Vagina (tissue), 2 donors: ENCODE data around the gene ATG14. TPM values are rescaled to one million over a fixed set of nuclear protein-coding genes. Genes with fewer than 3 reads are reported as not detected.
"Not testable (repeated sequence)": the region's sequence is repeated elsewhere in the genome, so short reads cannot be mapped to it uniquely, and the experiment has no call there.

Experiments used
- DNase-seq, 2 donors: peaks; one replicate each; pipeline ENCODE4 v3.0.0-alpha.2; 2017; ENCODE audit errors: extremely low spot score in 2 of 2
- H3K27ac ChIP-seq: fragments of 200-600 bp; sonication (generic); one replicate; pipeline ENCODE4 v1.5.1; 2019
- H3K27me3 ChIP-seq: fragments of 200-600 bp; sonication (generic); one replicate; pipeline ENCODE4 v1.5.1; 2019
- H3K36me3 ChIP-seq, 2 donors: fragments of 200-600 bp; sonication (generic); one replicate each; pipeline ENCODE4 v1.5.1; 2017 to 2019
- H3K4me1 ChIP-seq: fragments of 200-600 bp; sonication (generic); one replicate; pipeline ENCODE4 v1.5.1; 2019
- H3K4me3 ChIP-seq, 2 donors: fragments of 200-600 bp; sonication (generic); 1 replicate in 1 of 2; 2 replicates in 1 of 2; pipeline ENCODE4 v1.5.1; 2016 to 2019
- H3K9me3 ChIP-seq: fragments of 200-600 bp; sonication (generic); one replicate; pipeline ENCODE4 v1.5.1; 2019
- POLR2A ChIP-seq, 2 donors: fragments of 450-650 bp; IDR thresholded peaks; one replicate each; pipeline ENCODE4 v1.6.1; 2017; ENCODE audit warnings: antibody characterized with exemption in 2 of 2, mild to moderate bottlenecking in 2 of 2, moderate library complexity in 2 of 2
- POLR2AphosphoS5 ChIP-seq, 2 donors: sonication (generic); formaldehyde crosslinking; IDR thresholded peaks; one replicate each; pipeline ENCODE4 v1.9.0; 2017; ENCODE audit warnings: antibody characterized with exemption in 2 of 2, mild to moderate bottlenecking in 2 of 2, low read depth in 1 of 2; ENCODE audit not compliant: insufficient read depth in 1 of 2
- intact Hi-C: fragments of 100-400 bp; cut with DNase I; formaldehyde crosslinking; loops from one replicate; pipeline ENCODE4 v1.15.1; 2023
- total RNA-seq: library from RNA; depleted of rRNA; stranded (reverse); fragments of >200 nt; gene quantifications from one replicate; pipeline ENCODE4 v1.2.3, GENCODE V29; 2016
- TF ChIP-seq, protein P1 (sequence below), 3 experiments: fragments of 450-650 bp in 2 of 3; fragments of 200-600 bp in 1 of 3; sonication (generic) in 1 of 3; IDR thresholded peaks; one replicate each; pipeline ENCODE4 v1.5.1; 2017 to 2019; ENCODE audit warnings: antibody characterized with exemption in 3 of 3, mild to moderate bottlenecking in 2 of 3, moderate library complexity in 2 of 3

The ATG14 gene
- total RNA-seq, 1 donor from 2014 or later = 11.5 TPM

DNA sequence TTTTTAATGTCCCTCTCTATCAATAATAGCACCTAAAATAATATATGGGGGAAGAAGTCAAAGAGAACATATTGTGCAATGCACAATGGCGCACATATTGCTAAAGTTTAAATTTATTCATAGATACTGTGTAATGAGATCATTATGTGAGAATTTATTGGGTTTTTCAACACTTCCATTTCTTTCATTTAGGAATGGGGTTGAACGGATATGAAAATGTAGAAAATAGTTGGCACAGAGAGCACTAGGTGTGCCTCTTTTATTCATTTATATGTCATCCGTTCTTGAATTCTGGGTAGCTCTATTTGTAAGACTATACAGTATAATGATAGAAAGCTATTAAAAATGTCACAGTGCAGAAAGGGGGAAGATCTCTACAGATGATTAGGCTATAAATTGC lies 63.9 kb downstream of the ATG14 start:
- Histone ChIP-seq H3K27ac (no peak overlapping the region), H3K9me3 (no peaks in the 10 kb centered on the region), H3K36me3 (peaks cover 0 to 22% of the 10 kb centered on the region in 2 donors), H3K4me3 (no peak overlapping the region), H3K4me1 (peaks cover 53% of the 10 kb centered on the region), H3K27me3 (no peaks in the 10 kb centered on the region)
- intact Hi-C loops = no loop called here
- no peak for DNase-seq
- no peak for TF ChIP-seq POLR2A (IDR thresholded peaks at IDR 0.05)
- TF ChIP-seq, protein P1, sequence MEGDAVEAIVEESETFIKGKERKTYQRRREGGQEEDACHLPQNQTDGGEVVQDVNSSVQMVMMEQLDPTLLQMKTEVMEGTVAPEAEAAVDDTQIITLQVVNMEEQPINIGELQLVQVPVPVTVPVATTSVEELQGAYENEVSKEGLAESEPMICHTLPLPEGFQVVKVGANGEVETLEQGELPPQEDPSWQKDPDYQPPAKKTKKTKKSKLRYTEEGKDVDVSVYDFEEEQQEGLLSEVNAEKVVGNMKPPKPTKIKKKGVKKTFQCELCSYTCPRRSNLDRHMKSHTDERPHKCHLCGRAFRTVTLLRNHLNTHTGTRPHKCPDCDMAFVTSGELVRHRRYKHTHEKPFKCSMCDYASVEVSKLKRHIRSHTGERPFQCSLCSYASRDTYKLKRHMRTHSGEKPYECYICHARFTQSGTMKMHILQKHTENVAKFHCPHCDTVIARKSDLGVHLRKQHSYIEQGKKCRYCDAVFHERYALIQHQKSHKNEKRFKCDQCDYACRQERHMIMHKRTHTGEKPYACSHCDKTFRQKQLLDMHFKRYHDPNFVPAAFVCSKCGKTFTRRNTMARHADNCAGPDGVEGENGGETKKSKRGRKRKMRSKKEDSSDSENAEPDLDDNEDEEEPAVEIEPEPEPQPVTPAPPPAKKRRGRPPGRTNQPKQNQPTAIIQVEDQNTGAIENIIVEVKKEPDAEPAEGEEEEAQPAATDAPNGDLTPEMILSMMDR (IDR thresholded peaks at IDR 0.05) = no peak

DNA sequence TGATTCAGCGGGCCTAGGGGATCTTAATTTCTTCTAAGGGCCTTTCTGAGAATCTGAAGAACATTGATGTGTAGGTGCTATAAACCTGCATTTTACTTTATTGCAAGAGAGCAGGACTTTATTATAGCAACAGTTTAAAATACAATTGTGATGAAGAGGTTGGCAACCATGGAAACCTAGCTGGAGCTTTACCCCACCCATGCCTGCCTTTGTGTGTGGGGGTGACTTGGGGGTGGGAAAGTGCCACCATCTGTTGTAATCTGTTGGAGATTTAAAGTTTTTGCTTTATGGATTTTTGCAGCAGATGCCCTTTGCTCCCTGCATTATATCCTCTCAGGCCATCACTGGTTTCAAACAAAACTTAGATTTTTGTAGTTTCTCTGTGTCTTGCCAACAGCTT lies 64.6 kb downstream of the ATG14 start:
- peaks cover 58% of the 10 kb centered on the region for H3K4me1 ChIP-seq
- no peaks in the 10 kb centered on the region for H3K9me3 ChIP-seq
- H3K36me3 ChIP-seq = peaks cover 0 to 15% of the 10 kb centered on the region in 2 donors
- H3K4me3 ChIP-seq = no peak overlapping the region
- no peak overlapping the region for H3K27ac ChIP-seq
- DNase-seq = no peak
- H3K27me3 ChIP-seq = no peaks in the 10 kb centered on the region
- intact Hi-C loops = no loop called here
- no peak for TF ChIP-seq POLR2A (IDR thresholded peaks at IDR 0.05)
- no peak for TF ChIP-seq POLR2AphosphoS5 (IDR thresholded peaks at IDR 0.05; ENCODE audit: insufficient read depth in 1 of 2, low read depth in 1 of 2)
- TF ChIP-seq, protein P1 (IDR thresholded peaks at IDR 0.05) = no peak

DNA sequence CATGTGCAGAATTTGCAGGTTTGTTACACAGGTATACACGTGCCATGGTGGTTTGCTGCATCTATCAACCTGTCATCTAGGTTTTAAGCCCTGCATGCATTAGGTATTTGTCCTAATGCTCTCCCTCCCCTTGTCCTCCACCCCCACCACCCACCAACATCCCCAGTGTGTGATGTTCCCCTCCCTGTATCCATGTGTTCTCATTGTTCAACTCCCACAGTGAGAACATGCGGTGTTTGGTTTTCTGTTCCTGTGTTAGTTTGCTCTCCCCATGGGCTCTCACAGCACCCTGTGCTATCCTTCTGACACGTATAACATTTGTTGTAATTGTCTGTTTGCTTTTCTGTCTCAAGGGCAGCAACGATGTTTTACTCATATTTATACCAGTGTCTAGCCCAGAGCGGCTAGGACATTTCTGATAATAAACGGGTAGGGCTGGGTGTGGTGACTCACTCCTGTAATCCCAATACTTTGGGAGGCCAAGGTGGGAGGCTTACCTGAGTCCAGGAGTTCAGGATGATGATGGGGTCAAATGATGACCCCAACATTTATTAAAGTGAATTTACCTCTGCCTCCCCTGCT lies 67.0 kb downstream of the ATG14 start:
- H3K36me3 ChIP-seq, DNase-seq, intact Hi-C loops, H3K4me3 ChIP-seq, H3K27me3 ChIP-seq, H3K27ac ChIP-seq, H3K9me3 ChIP-seq: not testable (repeated sequence)
- peaks cover 71% of the 10 kb centered on the region for H3K4me1 ChIP-seq

DNA sequence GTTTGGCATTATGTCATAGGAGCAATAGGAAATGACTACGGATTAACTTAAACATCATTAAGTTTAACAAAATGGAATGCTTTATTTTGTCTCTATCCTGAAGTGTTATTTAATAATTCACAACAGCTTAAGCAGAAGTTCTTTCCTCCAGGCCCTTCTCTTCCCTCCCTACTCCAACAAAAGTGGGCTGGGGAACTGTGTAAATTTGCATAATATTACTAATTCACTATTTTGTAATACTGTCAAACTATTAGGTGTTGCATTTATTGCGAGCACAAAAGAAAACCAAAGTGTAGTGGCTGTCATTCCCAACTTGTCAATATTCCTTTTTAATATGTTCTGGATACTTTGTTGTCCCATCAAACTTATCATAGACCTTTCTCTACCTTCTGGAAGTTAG lies 69.8 kb downstream of the ATG14 start:
- no peaks in the 10 kb centered on the region for H3K9me3 ChIP-seq
- intact Hi-C loops = no loop called here
- no peak overlapping the region for H3K27ac ChIP-seq
- peaks cover 53% of the 10 kb centered on the region for H3K4me1 ChIP-seq
- H3K4me3 ChIP-seq = no peak overlapping the region
- DNase-seq = no peak
- no peaks in the 10 kb centered on the region for H3K36me3 ChIP-seq
- no peaks in the 10 kb centered on the region for H3K27me3 ChIP-seq
- TF ChIP-seq, protein P1 (IDR thresholded peaks at IDR 0.05) = no peak
- no peak for TF ChIP-seq POLR2AphosphoS5 (IDR thresholded peaks at IDR 0.05; ENCODE audit: insufficient read depth in 1 of 2, low read depth in 1 of 2)
- TF ChIP-seq POLR2A (IDR thresholded peaks at IDR 0.05) = no peak

DNA sequence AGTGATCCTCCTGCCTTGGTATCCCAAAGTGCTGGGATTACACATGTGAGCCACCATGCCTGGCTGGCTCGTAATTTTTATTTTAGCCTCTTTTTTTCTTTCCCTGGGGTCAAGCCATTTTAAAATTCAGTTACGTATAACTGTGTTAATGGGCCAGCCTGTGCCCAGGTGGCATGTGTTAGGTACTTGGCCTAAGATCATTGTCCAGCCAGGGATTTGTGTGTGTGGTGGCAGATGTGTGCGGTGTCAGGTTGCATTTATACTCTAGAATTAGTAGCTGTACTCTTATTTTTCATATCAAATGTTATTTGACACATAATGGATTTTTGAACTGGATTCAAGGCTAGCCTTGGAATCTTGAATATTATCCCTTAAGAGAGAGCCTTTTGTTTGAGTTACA lies 71.1 kb downstream of the ATG14 start:
- Histone ChIP-seq H3K27ac (no peak overlapping the region), H3K36me3 (no peaks in the 10 kb centered on the region), H3K4me3 (no peak overlapping the region), H3K4me1 (peaks cover 53% of the 10 kb centered on the region), H3K27me3 (no peaks in the 10 kb centered on the region), H3K9me3 (no peaks in the 10 kb centered on the region)
- intact Hi-C loops = no loop called here
- TF ChIP-seq, protein P1 (IDR thresholded peaks at IDR 0.05) = no peak
- TF ChIP-seq POLR2AphosphoS5 (IDR thresholded peaks at IDR 0.05; ENCODE audit: insufficient read depth in 1 of 2, low read depth in 1 of 2) = no peak
- TF ChIP-seq POLR2A (IDR thresholded peaks at IDR 0.05) = no peak
- no peak for DNase-seq
